GM18867 (cell line): ENCODE results near the gene CDCA8.

Experiments
- ATAC-seq: cut with Tn5 transposase; IDR thresholded peaks from one replicate; pipeline ENCODE4 v1.9.1; 2021; ENCODE audit warnings: mild to moderate bottlenecking, moderate library complexity; ENCODE audit not compliant: unreplicated experiment

Gene CDCA8

DNA sequence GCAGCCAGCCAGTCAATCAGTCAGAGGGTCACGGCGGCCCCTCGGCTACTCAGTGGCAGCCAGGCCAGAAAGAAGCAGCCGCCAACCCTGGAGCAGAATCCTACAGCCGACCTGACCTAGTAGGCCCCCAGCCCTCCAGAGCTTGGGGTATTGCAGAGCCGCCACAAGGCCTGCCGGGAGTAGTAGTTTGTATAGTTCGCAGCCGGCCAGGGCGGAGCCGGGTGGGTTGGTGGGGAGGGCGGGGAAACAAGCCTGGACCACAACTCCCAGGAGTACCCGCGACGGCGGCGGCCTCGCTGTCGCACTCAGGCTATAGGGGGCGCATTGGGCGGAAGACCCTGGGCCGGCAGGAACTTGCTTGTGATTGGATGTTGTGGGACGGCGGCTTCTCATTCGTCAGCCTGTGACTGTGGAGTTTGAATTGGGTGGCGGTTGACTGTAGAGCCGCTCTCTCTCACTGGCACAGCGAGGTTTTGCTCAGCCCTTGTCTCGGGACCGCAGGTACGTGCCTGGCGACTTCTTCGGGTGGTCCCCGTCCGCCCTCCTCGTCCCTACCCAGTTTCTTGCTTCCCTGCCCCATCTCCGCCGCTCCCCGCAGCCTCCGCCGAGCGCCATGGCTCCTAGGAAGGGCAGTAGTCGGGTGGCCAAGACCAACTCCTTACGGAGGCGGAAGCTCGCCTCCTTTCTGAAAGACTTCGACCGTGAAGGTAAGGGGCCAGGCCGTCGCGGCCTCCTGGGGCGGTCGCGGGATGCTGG lies at the start of gene CDCA8:
Gene CDCA8, plus strand, starts transcription at position 439 of the 756 bp plus-strand sequence. Its CDS starts 175 bp downstream, at position 614.
- peak; percentile 80 for ATAC-seq

DNA sequence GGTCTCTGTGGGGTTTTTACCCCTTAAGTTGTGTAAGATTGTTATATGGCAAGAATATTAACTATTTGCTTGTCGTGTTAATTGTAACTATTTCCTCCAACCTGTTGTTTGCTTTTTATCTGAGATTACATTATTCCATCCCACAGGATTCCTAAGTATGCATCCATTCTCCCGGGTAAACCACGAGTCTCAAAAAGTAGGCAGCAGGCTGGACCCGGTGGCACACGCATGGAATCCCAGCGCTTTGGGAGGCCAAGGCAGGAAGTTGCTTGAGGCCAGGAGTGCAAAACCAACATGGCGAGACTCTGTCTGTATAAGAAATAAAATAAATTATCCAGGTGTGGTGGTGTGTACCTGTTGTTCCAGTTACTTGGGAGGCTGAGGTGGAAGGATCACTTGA lies 45.0 kb upstream of the CDCA8 start:
- no peak for ATAC-seq

DNA sequence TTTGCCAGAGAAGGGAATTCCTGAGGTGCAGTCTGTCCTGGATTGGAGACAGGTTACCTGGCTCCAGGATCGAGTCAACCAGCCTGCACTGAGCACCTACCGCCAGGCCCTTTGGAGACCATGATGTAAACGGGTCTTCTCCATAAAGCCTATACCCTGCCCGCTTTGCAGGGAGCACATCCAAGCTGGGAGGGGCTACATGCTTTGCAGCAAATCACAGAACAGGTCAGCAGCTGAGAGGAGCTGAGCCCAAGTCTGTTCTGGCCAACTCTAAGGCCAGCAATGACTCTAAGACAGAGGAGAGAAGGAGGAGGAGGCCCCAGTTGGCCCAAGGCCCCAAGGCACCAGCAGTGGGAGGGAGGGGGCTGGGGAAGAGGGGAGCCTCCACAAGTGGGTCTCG lies 42.1 kb upstream of the CDCA8 start:
- no peak for ATAC-seq

DNA sequence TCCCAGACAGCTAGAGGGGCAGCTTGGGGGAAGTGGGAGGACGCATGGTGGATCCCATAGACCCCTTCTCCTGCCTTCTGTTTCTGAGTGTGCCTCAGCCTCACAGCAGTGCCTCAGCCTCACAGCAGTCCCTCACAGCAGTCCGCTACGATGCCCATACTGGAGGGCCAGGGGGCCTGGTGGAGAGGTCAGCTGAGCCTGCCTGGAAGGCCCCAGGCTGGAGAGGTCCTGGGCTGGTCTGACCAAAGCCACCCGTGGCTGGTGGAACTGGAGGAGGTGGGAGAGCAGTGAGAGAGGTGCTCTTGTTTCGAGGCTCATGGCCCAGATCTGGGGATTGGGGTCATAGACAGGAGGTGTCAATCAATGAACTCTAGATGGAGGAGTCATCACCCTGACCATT lies 41.6 kb upstream of the CDCA8 start:
- no peak for ATAC-seq

DNA sequence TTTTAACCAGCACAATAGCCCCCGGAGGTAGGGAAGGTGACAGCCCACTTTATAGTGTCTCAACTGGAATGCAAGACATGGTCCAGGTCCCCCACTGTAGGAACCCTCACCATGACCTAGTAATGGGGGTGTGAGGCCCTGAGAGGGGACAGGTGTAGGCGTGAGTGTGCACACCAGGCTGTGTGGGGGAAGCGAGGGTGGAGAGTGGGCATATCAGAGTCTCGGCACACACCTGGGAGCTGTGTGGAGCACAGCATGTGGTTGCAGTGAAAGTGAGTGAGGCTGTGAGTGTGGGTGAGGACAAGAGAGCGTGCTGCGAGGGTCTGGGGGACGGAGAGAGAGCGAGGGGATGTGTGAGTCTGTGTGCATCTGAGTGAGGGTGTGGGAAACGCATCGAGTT lies 40.5 kb upstream of the CDCA8 start:
- ATAC-seq = no peak

DNA sequence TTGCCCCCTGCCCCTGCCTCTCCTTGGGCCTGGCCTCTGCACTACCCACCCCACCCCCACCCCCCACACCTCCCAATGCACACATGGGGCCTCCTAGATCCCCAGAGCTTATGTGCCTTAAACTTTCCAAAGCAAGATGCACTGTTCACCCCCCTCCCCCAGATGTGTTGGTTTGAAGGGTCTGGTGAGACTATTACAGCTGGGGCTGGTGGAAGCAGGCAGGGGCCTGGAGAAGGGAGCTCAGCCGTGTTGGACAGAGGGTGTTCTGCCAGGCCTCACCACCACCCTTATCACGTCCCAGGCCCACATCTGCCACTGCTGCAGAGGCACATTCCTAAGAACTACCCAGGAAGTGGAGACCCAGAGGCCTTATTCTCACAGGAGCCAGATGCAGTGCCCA lies 39.3 kb upstream of the CDCA8 start:
- no peak for ATAC-seq

DNA sequence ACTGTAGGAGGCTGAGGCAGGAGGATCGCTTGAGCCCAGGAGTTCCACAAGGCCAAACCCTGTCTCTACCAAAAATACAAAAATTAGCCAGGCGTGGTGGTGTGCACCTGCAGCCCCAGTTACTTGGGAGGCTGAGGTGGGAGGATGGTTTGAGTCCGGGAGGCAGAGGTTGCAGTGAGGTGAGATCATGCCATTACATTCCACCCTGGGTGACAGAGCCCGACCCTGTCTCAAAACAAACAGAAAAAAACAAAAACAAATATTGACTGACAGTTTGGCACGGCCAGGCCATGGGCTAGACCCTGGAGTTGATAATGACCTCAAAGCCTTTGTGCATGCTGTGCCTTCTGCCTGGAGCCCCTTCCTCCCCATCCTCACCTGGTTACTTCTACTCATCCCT lies 38.4 kb upstream of the CDCA8 start:
- no peak for ATAC-seq

DNA sequence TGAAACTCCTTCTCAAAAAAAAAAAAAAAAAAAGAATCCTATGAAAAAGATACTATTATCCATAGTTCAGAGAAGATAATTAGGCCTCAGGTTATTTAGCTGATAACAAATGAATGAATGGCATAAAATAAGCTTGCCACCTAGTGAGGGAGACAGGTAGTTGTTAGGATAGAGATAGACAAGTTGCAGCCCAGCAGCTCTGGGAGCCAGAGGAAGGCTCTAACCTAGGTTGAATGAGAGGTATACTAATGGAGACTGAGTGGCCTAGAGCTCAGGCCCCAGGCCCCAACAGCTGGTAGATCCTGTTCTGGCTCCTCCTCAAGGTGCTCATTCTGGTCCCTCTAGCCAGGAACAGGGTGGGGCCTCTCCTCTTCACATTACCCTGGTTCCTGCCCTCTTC lies 37.0 kb upstream of the CDCA8 start:
- no peak for ATAC-seq

DNA sequence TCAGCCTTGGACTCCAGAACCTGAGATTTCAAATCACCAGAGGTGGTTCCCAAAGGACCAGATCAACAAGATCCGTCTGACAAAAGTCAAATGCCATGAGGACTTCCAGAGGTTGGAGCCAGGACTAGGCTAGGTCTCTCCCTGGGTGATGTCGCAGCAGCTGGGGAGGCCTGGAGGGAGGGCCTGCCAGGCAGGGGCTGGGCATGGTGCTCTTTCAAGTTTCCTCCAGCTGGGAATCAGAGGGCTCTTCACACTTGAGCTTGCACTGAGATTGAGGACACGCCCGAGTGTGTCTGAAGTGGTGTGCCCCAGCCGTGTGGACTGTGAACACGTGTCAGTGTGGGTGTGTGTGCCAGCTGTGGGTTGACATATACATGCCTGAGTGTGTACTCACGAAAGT lies 36.3 kb upstream of the CDCA8 start:
- no peak for ATAC-seq

DNA sequence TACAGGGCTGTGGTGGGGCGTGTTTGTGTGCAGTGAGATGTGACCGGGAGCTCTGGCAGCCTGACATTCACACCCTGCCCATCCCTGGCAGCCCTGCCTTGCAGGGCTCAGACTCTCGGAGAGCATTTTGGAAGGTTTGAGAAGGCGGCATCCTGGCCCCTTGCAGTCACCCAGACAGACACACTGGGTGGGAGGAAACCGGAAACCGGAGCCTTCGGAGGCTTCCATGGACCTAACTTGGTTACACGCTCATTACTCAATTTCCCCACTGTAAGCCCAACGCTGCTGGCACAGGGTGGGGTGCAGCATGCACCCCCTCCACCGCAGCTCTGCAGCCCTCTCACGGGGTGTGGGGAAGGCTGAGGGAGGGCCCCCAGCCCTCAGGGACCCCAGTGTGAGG lies 35.4 kb upstream of the CDCA8 start:
- ATAC-seq = no peak

DNA sequence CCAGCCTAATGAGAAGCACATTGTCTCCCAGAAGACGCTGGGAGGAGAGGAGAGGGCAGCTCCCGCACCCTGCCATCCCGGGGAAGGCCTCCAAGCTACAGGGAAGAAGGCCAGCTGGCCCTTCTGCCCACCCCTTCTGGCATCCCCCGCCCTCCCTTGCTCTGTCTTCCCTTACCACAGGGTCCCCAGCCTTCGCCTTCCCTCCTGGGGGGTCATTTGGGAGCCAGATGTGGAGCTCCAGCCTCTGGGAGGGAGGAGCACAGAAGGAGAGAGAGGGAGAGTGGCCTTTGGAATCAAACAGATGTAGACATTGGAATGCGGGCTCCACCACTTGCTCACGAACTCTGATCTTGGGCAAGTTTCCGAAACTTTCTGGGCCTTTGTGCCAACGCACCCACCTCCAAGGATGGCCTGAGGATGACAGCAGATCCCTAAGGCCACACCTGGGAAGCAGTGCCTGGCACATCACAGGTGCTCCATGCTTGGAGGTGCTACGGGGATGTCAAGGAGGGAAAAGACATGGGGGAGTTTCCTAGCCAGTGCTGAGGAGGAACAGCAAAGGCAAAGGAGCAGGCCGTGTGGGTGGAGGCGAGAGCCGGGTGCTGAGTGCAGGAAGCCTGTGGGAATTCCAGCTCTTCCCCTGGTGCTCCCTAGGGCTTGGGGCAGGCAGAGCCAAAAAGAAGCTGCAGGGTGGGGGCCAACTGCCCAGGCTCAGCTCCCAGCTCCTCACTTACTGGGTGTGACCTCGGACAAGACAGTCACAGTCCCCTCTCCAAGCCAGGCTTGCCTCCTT lies 34.5 kb upstream of the CDCA8 start:
- ATAC-seq = no peak

DNA sequence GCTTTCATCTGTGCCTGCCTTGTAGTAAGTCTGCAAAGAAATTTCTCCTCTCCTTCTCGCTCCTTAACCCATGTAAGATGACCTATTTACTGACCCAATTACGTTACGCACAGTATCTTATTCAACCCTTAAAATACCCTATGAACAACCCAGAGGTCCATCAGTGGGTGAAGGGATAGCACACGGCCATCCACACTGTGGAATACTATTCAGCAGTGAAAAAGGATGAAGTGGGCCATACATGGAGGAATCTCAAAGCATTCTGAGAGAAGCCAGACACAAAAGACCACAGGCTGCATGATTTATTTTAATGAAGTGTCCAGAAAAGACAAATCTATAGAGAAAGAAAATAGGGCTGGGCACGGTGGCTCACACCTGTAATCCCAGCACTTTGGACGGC lies 33.8 kb upstream of the CDCA8 start:
- ATAC-seq = no peak

DNA sequence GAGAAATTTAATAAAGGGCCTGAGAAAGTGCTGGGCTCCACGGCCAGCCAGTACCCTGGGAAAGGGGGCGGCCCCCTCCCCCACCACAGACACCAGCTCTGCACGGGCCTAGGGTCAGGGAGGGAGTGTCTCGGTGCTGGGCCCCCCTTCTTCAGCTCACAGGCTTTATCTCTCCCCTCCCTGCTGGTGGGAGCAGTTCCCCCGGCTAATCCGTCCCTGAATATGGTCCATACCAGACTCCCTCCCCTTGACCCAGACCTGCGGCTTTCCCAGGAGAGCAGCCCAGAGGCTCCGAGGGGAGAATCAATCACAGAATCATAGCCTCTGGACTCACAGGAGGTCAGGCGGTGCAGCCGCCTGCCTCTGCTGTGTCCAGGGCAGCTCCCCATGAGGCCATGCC lies 31.7 kb upstream of the CDCA8 start:
- no peak for ATAC-seq

DNA sequence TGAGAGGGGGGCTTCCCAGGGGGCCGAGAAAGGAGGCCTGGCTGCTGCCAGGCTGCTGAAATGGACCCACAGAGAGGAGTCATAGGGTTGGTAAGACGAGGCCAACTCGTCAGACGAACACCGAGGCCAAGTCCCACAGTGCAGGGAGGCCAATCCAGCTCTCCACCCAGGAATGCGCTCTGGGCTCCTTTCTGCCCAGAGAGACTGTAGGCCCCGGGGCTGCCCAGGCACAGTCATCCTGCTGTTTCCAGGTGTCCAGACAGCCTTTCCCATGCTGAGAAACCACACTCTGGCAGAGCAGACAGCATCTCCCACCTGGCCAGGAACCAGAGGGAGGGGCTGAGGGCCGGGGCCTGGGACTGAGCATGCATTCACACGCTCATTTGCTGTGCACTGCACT lies 30.9 kb upstream of the CDCA8 start:
- ATAC-seq = no peak

DNA sequence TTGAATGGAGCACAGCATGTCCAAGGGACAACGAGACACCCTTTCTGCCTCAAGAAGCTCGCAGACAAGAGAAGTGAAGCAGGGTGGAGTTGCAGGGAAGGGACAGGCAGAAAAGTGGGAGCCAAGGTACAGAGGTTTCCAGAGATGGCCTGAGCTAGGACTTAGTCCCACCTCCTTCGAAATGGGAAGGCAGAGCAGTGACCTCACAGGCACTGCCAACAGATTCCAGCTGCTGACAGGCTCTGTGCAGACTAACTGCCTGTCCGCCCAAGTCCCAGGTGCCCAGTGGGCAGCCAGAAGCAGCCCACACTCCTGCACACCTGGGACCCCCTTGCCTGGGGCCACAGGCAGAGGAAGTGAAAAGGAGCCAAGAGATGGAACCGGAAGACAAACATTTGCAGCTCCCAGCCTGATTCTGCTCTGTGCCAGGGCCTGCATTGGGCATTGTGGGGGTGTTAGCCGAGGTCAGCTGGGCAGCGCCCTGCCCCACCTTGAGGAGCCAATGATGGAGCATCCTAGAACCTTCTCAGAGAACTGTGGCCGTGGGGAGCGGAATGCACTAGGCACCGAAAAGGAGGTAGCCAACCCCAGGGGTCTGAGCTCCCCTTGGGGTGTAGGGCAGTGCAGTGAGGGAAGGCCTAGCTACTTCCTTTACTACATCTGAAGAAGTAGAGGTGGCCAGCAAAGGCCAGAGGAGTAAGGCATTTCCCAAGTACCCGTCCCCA lies 30.1 kb upstream of the CDCA8 start:
- ATAC-seq = no peak

DNA sequence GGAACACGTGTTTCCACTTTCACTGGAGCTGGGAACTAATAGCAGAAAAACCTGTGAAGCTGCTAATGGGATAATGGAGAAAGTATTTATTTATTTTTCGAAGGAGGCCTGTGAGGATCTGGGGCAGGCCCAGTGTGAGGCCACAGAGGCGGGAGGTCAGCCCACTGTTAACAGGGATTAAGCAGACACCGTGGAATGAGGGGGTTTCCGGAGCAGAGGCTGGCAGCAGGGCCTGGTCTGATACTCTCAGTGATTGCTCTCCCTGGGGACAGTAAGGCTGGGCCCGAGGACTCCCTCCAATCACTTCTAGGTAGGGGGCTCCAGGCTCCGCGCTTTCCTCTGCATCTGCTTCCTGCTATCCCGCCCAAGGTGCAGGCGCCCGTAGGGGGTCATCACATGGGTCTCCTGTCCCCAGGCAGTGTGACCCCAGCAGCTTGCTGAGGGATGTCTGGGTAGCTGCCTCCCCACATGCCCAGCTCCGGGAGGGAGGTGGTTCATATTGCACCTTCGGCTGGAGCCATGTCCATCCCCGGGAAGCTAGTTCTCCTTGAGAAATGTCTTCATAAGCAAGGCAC lies 28.8 kb upstream of the CDCA8 start:
- no peak for ATAC-seq

DNA sequence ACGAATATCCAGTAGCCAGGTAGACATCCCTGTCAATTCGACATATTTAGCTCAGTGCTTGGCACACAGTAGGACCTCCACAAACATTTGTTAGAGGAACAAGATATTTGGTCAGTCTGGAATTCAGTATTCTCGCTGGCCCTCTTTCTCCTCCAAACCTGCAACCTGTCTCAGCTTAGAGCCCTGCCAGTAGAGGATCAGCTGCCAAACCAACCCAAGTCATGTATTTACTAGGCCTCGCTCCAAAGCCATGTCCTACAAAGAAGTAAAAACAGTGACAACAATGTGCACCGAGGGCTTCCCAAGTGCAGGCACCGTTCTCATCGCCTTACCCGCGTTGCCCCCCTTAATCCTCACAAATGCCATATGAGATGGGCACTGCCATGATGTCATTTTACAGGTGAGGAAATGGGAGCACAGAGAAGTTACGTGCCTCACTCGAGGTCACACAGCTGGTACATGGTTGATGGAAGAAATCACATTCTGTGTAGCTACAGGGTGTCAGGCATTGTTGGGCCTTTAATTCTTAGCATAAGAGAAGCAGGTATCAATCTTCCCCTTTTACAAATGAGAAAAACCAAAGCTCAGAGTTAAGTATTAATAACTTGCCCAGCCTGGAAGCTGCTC lies 26.0 kb upstream of the CDCA8 start:
- no peak for ATAC-seq

DNA sequence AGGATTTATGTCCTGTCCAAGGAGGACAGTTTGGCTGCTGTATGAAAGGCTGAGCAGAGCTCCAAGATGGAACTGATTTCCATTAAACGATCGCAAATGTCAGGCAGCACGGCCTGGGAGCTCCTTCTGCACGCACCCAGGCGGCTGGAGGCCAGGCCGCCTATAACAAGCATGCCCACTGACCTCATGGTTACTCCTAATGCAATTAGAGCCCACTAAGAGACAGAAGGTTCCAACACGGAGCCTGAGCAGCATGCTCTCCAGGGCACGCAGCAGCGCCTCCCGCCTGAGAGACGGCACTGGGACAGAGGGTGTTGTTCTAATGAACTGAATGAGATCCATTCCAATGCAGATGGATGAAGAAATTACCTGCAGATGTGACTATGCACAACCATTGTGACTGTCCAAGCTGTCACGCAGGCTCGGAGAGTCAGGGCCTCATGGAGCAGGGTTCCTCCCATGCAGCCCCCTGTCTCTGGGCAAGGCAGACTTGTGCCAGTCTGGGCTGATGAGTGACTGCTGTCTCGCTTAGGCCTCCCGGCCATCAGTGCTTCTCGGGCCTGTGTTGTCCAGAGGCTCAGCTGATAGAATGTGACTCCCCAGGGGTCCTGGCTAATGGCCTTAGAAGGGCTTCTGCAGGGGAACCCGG lies 25.2 kb upstream of the CDCA8 start:
- no peak for ATAC-seq

DNA sequence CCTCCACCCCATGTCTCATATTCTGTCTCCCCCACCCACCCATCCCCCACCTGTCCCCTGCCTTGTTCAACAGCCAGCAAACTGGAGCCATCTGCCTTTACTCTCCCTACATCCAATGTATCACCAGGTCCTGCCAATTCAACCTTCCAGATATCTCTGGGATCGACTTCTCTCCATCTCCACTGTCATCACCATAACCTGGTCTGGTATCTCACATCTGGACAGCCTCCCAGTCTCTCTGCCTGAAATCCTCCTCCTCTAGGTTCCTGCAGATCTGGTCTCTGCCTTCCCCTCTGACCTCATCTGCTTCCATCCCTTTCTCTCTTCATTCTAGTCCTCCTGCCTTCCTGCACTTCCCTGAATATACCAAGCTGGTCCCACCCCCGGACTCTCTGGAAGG lies 22.2 kb upstream of the CDCA8 start:
- no peak for ATAC-seq

DNA sequence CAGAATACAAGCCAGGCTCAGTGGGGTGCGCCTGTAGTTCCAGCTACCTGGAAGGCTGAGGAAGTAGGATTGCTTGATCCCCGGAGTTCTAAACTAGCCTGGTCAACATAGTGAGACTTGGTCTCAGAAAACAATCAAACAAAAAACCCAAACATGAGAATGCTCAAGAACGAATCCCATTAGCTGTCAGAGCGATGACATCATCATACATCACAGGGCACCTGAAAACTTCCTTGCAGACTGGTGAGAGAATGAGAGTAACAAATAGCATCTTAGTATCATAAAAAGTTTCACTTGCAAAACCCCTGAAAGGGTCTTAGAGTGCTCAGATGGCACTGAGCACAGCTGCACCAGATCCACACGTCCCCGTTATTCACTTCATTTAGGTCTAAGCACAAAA lies 21.1 kb upstream of the CDCA8 start:
- no peak for ATAC-seq
